Lower lobe of right lung (tissue), 2 donors: ENCODE data around the gene TXNDC11. TPM values are rescaled to one million over a fixed set of nuclear protein-coding genes. Genes with fewer than 3 reads are reported as not detected.

Experiments
- ATAC-seq, 2 donors: fragments of 200-7000 bp; cut with Tn5 transposase; one replicate each; pipeline ENCODE4 v1.9.1; 2020 to 2022; ENCODE audit warnings: mild to moderate bottlenecking in 2 of 2, moderate library complexity in 2 of 2
- DNase-seq: peaks from one replicate; pipeline ENCODE4 v3.0.0-alpha.2; 2020
- H3K27ac ChIP-seq: fragments of 200-600 bp; one replicate; pipeline ENCODE4 v1.8.0; 2022
- H3K27me3 ChIP-seq: fragments of 200-600 bp; one replicate; pipeline ENCODE4 v1.8.0; 2022; ENCODE audit warnings: low read depth
- H3K36me3 ChIP-seq: fragments of 200-600 bp; one replicate; pipeline ENCODE4 v1.8.0; 2022; ENCODE audit warnings: mild to moderate bottlenecking
- H3K4me1 ChIP-seq: fragments of 200-600 bp; one replicate; pipeline ENCODE4 v1.8.0; 2022
- H3K4me3 ChIP-seq: fragments of 200-600 bp; one replicate; pipeline ENCODE4 v1.8.0; 2022; ENCODE audit warnings: mild to moderate bottlenecking
- H3K9me3 ChIP-seq: fragments of 200-600 bp; one replicate; pipeline ENCODE4 v1.8.0; 2022
- CTCF ChIP-seq: fragments of 200-600 bp; IDR thresholded peaks from one replicate; pipeline ENCODE4 v1.8.0; 2022; ENCODE audit warnings: antibody characterized with exemption, mild to moderate bottlenecking
- intact Hi-C: fragments of 100-400 bp; cut with DNase I; formaldehyde crosslinking; loops from one replicate; pipeline ENCODE4 v1.11.0; 2022
- total RNA-seq: library from RNA; stranded (reverse); fragmentation: NEBNext Ultra II Directional; extraction: Animal tissue kit (Norgen Biotek cat#: 25700); gene quantifications from one replicate; pipeline ENCODE4 v1.2.1, GENCODE V29; 2021
- donor health status: DM: no; HTN: yes; CAD: no; lungs with severe emphysema.

Gene TXNDC11
- total RNA-seq, 1 donor from 2014 or later, result 88.2 TPM

- no peak overlapping the region for H3K4me3 ChIP-seq
- intact Hi-C loops, result no loop called here
- DNase-seq (no peak), ATAC-seq (peak; percentile 84 to 88)
- H3K4me1 ChIP-seq, result peaks cover 58% of the 10 kb centered on the region
- no peaks in the 10 kb centered on the region for H3K27me3 ChIP-seq
- no peaks in the 10 kb centered on the region for H3K9me3 ChIP-seq
- peak overlapping the region; percentile 66 for H3K27ac ChIP-seq
- no peak for TF ChIP-seq CTCF
- peaks cover 91% of the 10 kb centered on the region for H3K36me3 ChIP-seq
These were observed 17.2 kb downstream of the TXNDC11 start for GRCh38 chr16:11725457-11725856.

GRCh38 chr16:11722468-11722808, 20.2 kb downstream of the TXNDC11 start:
- Histone ChIP-seq H3K9me3 (no peaks in the 10 kb centered on the region), H3K27ac (peak overlapping the region; percentile 60), H3K27me3 (no peaks in the 10 kb centered on the region), H3K36me3 (peaks cover 91% of the 10 kb centered on the region), H3K4me3 (no peak overlapping the region), H3K4me1 (peaks cover 36% of the 10 kb centered on the region)
- DNase-seq, result no peak
- no peak for ATAC-seq
- intact Hi-C loops, result no loop called here
- no peak for TF ChIP-seq CTCF

- Histone ChIP-seq H3K36me3 (peaks cover 93% of the 10 kb centered on the region), H3K27me3 (no peaks in the 10 kb centered on the region), H3K4me3 (no peak overlapping the region), H3K9me3 (no peaks in the 10 kb centered on the region), H3K4me1 (peaks cover 36% of the 10 kb centered on the region), H3K27ac (peak overlapping the region; percentile 60)
- TF ChIP-seq CTCF, result no peak
- intact Hi-C loops, result no loop called here
- no peak for DNase-seq
- ATAC-seq, result peak; percentile 64 to 68
These were observed 20.7 kb downstream of the TXNDC11 start for GRCh38 chr16:11721781-11722467.

- intact Hi-C loops, result loop anchor here (10.0 kb wide), 1 partner anchor 315 kb away; no protein-coding TSS in a partner anchor
- DNase-seq (no peak), ATAC-seq (no peak)
- Histone ChIP-seq H3K9me3 (no peaks in the 10 kb centered on the region), H3K4me3 (no peak overlapping the region), H3K27me3 (no peaks in the 10 kb centered on the region), H3K36me3 (peaks cover 91% of the 10 kb centered on the region), H3K27ac (peak overlapping the region; percentile 32), H3K4me1 (peaks cover 40% of the 10 kb centered on the region)
- TF ChIP-seq CTCF, result no peak
These were observed 22.9 kb downstream of the TXNDC11 start for GRCh38 chr16:11719762-11720161.

- Histone ChIP-seq H3K36me3 (peaks cover 86% of the 10 kb centered on the region), H3K4me3 (no peak overlapping the region), H3K9me3 (no peaks in the 10 kb centered on the region), H3K27ac (peak overlapping the region; percentile 32), H3K4me1 (peaks cover 42% of the 10 kb centered on the region), H3K27me3 (no peaks in the 10 kb centered on the region)
- DNase-seq (no peak), ATAC-seq (no peak)
- TF ChIP-seq CTCF, result no peak
- intact Hi-C loops, result loop anchor here (10.0 kb wide), 1 partner anchor 314 kb away; no protein-coding TSS in a partner anchor
These were observed 23.5 kb downstream of the TXNDC11 start for GRCh38 chr16:11719171-11719570.
